Endometrial microvascular endothelial cells (primary cell): ENCODE measurements around the gene SMARCD3. TPM values are rescaled to one million over a fixed set of nuclear protein-coding genes. Genes with fewer than 3 reads are reported as not detected.

Experiments
- in situ Hi-C: cut with HindIII; loops from 2 replicates; pipeline ENCODE4 v1.10.0; 2017; ENCODE audit warnings: low sequenced_read_pairs, low pct_unique_long_range_greater_than_20kb; ENCODE audit errors: inconsistent ontology term
- total RNA-seq: library from RNA; depleted of rRNA; stranded (reverse); fragments of >200 nt; gene quantifications from one replicate; pipeline ENCODE4 v1.2.3, GENCODE V29; 2015; ENCODE audit errors: inconsistent ontology term

SMARCD3 gene
- total RNA-seq, 1 donor from 2014 or later = 2.9 TPM

GRCh38 chr7:151274396-151274795 lies 25.9 kb upstream of the SMARCD3 start:
- in situ Hi-C loops = no loop called here

GRCh38 chr7:151273651-151274390 lies 25.3 kb upstream of the SMARCD3 start:
- in situ Hi-C loops = no loop called here

- in situ Hi-C loops = no loop called here
Observed at GRCh38 chr7:151272877-151273276, 24.4 kb upstream of the SMARCD3 start.

GRCh38 chr7:151272405-151272804 lies 23.9 kb upstream of the SMARCD3 start:
- in situ Hi-C loops = no loop called here

- in situ Hi-C loops = no loop called here
Observed at GRCh38 chr7:151271699-151272355, 23.3 kb upstream of the SMARCD3 start.

GRCh38 chr7:151269511-151269910 lies 21.0 kb upstream of the SMARCD3 start:
- in situ Hi-C loops = no loop called here

- in situ Hi-C loops = no loop called here
Observed at GRCh38 chr7:151265351-151265931, 16.9 kb upstream of the SMARCD3 start.

- in situ Hi-C loops = no loop called here
Observed at GRCh38 chr7:151264615-151265014, 16.1 kb upstream of the SMARCD3 start.

GRCh38 chr7:151261529-151261928 lies 13.0 kb upstream of the SMARCD3 start:
- in situ Hi-C loops = no loop called here

GRCh38 chr7:151260883-151261282 lies 12.4 kb upstream of the SMARCD3 start:
- in situ Hi-C loops = no loop called here

GRCh38 chr7:151260471-151260870 lies 12.0 kb upstream of the SMARCD3 start:
- in situ Hi-C loops = no loop called here

GRCh38 chr7:151257990-151258389 lies 9.5 kb upstream of the SMARCD3 start:
- in situ Hi-C loops = no loop called here

- in situ Hi-C loops = no loop called here
Observed at GRCh38 chr7:151256410-151257045, 8.0 kb upstream of the SMARCD3 start.

- in situ Hi-C loops = no loop called here
Observed at GRCh38 chr7:151255390-151255789, 6.9 kb upstream of the SMARCD3 start.

GRCh38 chr7:151254851-151255250 lies 6.4 kb upstream of the SMARCD3 start:
- in situ Hi-C loops = no loop called here

GRCh38 chr7:151254316-151254715 lies 5.8 kb upstream of the SMARCD3 start:
- in situ Hi-C loops = no loop called here

- in situ Hi-C loops = no loop called here
Observed at GRCh38 chr7:151252961-151253711, 4.6 kb upstream of the SMARCD3 start.

- in situ Hi-C loops = no loop called here
Observed at GRCh38 chr7:151252561-151252835, 4.0 kb upstream of the SMARCD3 start.
